LNCAP (cell line): ENCODE results near the gene TCEANC2.
A peak's percentile ranks its signal among the peaks of the same experiment; 100 is the strongest.

Experiments used
- CTCF ChIP-seq: fragments of 450-650 bp; IDR thresholded peaks from 2 replicates; pipeline ENCODE4 v1.5.1; 2017; ENCODE audit warnings: mild to moderate bottlenecking

Gene TCEANC2

DNA sequence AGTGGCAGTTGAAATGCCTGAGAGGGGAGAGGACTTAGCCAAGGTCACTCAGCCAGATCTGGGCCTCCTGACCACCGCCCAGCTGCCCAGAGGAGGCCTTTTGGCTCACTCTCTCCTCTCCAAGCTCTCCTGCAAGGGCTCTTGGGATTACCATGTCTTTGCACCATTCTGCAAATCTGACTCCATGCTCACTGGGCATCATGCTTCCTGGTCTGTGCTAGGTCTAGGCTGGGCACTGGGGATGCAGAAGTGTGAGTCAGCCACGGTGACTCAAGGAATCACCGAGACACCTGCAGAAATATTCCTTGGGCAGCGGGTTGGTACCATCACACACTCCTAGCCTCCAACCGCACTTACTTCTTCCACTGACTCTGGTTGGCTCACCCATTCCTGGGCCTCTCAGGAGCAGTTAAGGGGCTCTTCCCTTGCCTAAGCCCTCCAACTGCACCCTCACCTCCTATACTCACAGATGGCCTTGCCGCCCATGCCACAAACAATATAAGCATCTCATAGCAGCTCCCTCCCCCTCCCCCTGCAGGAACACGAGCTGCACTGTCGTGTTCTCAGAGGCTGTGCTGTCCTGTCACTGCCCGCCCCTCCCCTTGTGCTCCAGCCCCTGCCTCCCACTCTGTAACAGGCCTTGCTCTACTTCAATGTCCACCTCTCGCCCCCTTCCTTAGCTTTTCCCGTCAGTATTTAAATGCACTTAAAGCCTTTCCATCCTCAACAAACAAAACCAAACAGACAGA lies 64.6 kb downstream of the TCEANC2 start:
- no peak for TF ChIP-seq CTCF

GRCh38 chr1:54118704-54119103 lies 65.3 kb downstream of the TCEANC2 start:
- no peak for TF ChIP-seq CTCF

DNA sequence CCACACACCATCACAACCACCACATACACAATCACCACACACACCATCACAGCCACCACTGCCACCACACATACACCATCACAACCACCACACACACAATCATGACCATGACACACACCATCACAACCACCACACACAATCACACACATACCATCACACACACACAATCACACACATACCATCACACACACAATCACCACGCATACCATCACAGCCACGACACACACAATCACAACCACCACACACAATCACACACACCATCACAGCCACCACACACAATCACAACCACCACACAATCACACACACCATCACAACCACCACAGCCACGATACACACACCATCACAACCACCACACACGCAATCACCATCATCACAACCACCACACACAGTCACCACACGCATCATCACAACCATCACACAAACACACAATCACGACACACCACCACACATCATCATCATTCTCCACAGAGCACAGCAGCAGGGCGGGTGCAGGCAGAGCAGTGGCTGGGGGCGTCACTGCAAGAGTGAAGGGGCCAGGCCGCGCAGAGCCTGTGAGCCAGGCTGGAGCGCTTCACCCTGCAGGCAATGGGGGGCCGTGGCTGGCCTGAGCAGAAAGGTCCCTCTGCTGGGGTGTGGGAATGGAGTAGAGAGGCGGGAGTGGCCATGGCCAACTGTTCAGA lies 66.8 kb downstream of the TCEANC2 start:
- TF ChIP-seq CTCF = no peak

- TF ChIP-seq CTCF = no peak
These were observed 67.5 kb downstream of the TCEANC2 start for GRCh38 chr1:54120698-54121481.

DNA sequence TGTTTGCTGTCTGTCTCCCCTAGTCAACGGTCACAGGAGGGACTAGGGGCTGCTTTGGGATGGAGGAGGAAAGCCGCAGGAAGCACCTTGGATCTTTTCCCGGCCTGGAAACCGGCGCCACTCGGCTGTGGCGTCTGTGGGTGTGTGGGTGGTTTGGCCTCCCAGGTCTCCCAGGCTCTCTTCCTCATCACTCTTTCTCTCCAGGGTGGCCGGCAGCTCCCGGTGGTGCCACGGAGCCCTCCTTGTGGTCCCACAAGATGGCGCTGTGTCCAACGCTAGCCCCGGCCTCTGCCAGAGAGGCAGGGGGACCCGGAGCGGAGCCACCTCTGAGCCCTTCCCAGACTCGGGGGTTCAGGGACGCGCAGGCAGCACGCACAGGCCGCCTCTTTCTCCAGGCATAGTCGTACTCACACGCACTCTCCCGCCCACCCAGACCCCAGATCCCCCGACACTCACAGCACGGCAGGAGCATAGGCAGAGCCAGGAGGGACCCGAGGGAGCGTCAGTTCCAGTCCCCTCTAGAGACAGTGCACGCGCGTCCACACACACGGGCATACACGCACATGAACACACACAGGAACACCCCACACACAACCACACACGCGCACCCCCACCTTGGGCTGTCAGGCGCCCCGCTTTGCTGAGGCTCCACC lies 68.2 kb downstream of the TCEANC2 start:
- TF ChIP-seq CTCF = peak; percentile 58

DNA sequence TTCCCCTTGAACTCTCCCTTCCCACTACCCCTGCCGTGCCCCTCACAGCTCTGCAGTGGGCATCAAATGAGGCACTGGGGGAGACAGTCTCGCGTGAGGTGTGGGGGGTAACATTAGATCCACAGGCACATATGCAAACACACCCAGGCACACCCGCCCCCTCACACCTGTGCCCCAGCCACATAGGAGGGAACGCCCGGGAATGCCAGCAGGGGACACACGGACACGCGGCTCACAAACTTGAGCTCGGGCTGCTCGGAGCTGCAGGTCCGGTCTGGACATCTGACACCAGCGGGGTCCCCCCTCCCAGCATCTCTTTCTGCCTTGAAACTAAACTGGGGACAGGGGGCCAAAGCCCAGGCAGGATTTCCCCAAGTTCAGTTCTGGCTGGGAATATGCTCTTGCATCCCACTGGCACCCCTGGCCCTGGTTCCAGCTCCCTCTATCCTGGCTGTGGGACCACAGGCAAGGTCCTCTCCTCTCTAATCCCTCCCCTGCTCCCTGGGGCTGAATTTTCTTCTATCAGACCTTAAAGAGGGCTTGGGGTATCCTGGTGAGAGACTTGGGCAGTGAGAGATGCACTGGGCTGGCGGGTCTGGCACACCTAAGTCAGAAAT lies 68.8 kb downstream of the TCEANC2 start:
- no peak for TF ChIP-seq CTCF

DNA sequence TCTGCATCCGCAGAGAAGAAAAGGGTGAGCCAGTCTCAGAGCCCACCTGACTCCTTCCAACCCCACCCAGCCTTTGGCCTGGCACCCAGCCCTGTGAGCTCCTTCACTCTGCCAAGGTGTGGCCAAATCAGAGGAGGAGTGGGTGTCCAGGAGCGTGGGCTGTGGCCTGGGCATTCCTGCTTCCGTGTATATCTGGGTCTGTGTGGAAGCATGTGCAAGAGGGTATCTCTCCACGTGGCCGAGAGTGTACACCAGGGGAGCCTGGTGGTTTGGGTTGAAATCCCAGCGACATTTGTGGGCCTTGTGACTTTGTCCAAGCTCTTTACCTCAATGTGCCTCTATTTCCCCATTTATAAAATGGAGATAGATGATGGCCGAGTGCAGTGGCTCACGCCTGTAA lies 69.6 kb downstream of the TCEANC2 start:
- TF ChIP-seq CTCF = no peak
